HepG2 (cell line): Measurements from ENCODE around the gene ARMH1. TPM values are rescaled to one million over a fixed set of nuclear protein-coding genes. Genes with fewer than 3 reads are reported as not detected.
A peak's percentile ranks its signal among the peaks of the same experiment; 100 is the strongest.

ENCODE experiments used
- ATF7-NPFF ChIP-seq: sonication (generic); formaldehyde crosslinking; IDR thresholded peaks from 2 replicates; pipeline ENCODE4 v1.8.1; 2023; ENCODE audit warnings: mild to moderate bottlenecking, low read depth, missing genetic modification reagents, moderate library complexity
- DNMT3B ChIP-seq: conservative IDR thresholded peaks from 2 replicates; pipeline ENCODE4 v1.6.1; 2016; ENCODE audit warnings: missing biosample characterization, control low read depth
- FOXM1 ChIP-seq: sonication (generic); formaldehyde crosslinking; IDR thresholded peaks from 2 replicates; pipeline ENCODE4 v1.5.0; 2020; ENCODE audit warnings: missing genetic modification reagents
- KDM6A ChIP-seq: IDR thresholded peaks from 2 replicates; pipeline ENCODE4 v1.6.1; 2016; ENCODE audit warnings: low read depth
- PAWR ChIP-seq: sonication (generic); formaldehyde crosslinking; IDR thresholded peaks from 2 replicates; pipeline ENCODE4 v1.4.0; 2020; ENCODE audit warnings: missing genetic modification reagents, mild to moderate bottlenecking, borderline replicate concordance
- RARG ChIP-seq: sonication (generic); formaldehyde crosslinking; IDR thresholded peaks from 2 replicates; pipeline ENCODE4 v1.4.0; 2020; ENCODE audit warnings: low read depth, mild to moderate bottlenecking, missing genetic modification reagents
- RBFOX2 ChIP-seq: fragments of 200-400 bp; formaldehyde crosslinking; IDR thresholded peaks from 2 replicates; pipeline ENCODE4 v1.6.1; 2017; ENCODE audit warnings: low read depth, mild to moderate bottlenecking, low read length
- SKI ChIP-seq: fragments of 450-650 bp; IDR thresholded peaks from one replicate; pipeline ENCODE4 v1.6.1; 2018; ENCODE audit warnings: mild to moderate bottlenecking; ENCODE audit not compliant: partially characterized antibody
- SNAI1 ChIP-seq: sonication (generic); formaldehyde crosslinking; IDR thresholded peaks from 2 replicates; pipeline ENCODE4 v1.5.0; 2020; ENCODE audit warnings: mild to moderate bottlenecking, missing genetic modification reagents, borderline replicate concordance
- SP140L ChIP-seq: sonication (generic); formaldehyde crosslinking; IDR thresholded peaks from 2 replicates; pipeline ENCODE4 v1.4.0; 2020; ENCODE audit warnings: missing genetic modification reagents, borderline replicate concordance
- SRSF1 ChIP-seq: fragments of 200-400 bp; formaldehyde crosslinking; optimal IDR thresholded peaks from 2 replicates; pipeline ENCODE3; 2017; ENCODE audit warnings: mild to moderate bottlenecking, low read depth, low read length, moderate library complexity
- TAF15 ChIP-seq: fragments of 200-400 bp; formaldehyde crosslinking; IDR thresholded peaks from one replicate; pipeline ENCODE4 v1.6.1; 2018; ENCODE audit warnings: mild to moderate bottlenecking, low read depth, low read length; ENCODE audit not compliant: poor library complexity, severe bottlenecking
- THRA ChIP-seq: sonication (generic); formaldehyde crosslinking; IDR thresholded peaks from 2 replicates; pipeline ENCODE4 v1.4.0; 2020; ENCODE audit warnings: missing genetic modification reagents, borderline replicate concordance
- TOE1 ChIP-seq: sonication (generic); formaldehyde crosslinking; IDR thresholded peaks from 2 replicates; pipeline ENCODE4 v1.4.0; 2020; ENCODE audit warnings: mild to moderate bottlenecking, missing genetic modification reagents
- ZFAT ChIP-seq: sonication (generic); formaldehyde crosslinking; conservative IDR thresholded peaks from 2 replicates; pipeline ENCODE4 v1.8.1; 2023; ENCODE audit warnings: missing genetic modification reagents, inconsistent platforms
- ZNF10 ChIP-seq: sonication (generic); formaldehyde crosslinking; IDR thresholded peaks from 2 replicates; pipeline ENCODE4 v1.4.0; 2020; ENCODE audit warnings: mild to moderate bottlenecking, low read depth, missing genetic modification reagents, borderline replicate concordance
- ZNF251 ChIP-seq: sonication (generic); formaldehyde crosslinking; IDR thresholded peaks from 2 replicates; pipeline ENCODE4 v1.9.0; 2021; ENCODE audit warnings: mild to moderate bottlenecking, missing genetic modification reagents
- ZNF33A ChIP-seq: sonication (generic); formaldehyde crosslinking; IDR thresholded peaks from 2 replicates; pipeline ENCODE4 v1.5.1; 2020; ENCODE audit warnings: missing genetic modification reagents, mild to moderate bottlenecking, moderate library complexity, borderline replicate concordance
- ZNF550 ChIP-seq: sonication (generic); formaldehyde crosslinking; IDR thresholded peaks from 2 replicates; pipeline ENCODE4 v1.4.0; 2020; ENCODE audit warnings: mild to moderate bottlenecking, missing genetic modification reagents, borderline replicate concordance
- ZNF777 ChIP-seq: sonication (generic); formaldehyde crosslinking; IDR thresholded peaks from 2 replicates; pipeline ENCODE4 v1.4.0; 2020; ENCODE audit warnings: missing genetic modification reagents
- ZNF790 ChIP-seq: sonication (generic); formaldehyde crosslinking; IDR thresholded peaks from 2 replicates; pipeline ENCODE4 v1.8.0; 2022; ENCODE audit warnings: missing genetic modification reagents, mild to moderate bottlenecking, borderline replicate concordance
- ZSCAN5A ChIP-seq: sonication (generic); formaldehyde crosslinking; IDR thresholded peaks from 2 replicates; pipeline ENCODE4 v1.8.0; 2022; ENCODE audit warnings: mild to moderate bottlenecking, missing genetic modification reagents, borderline replicate concordance
- polyA plus RNA-seq, 8 experiments: library from polyadenylated mRNA; depleted of rRNA in 3 of 8; stranded (reverse) in 7 of 8; unstranded in 1 of 8; fragments of >200 nt; fragmentation: Illumina TruSeq in 4 of 8; extraction: Trizol in 4 of 8; gene quantifications; 2 replicates each; pipeline versions ENCODE4 v1.2.1 to v1.2.3, GENCODE V29; 2011 to 2016; ENCODE audit warnings: low read depth in 4 of 8, missing spikeins in 1 of 8, mixed read lengths in 1 of 8; ENCODE audit not compliant: insufficient read depth in 1 of 8
- total RNA-seq, 5 experiments: library from RNA; depleted of rRNA; stranded (reverse); fragments of >200 nt; fragmentation: Illumina TruSeq; extraction: Trizol; gene quantifications; 2 replicates each; pipeline ENCODE4 v1.2.3, GENCODE V29; 2016; ENCODE audit warnings: low read depth in 1 of 5
- TF ChIP-seq, protein P1 (sequence below): fragments of 450-650 bp; IDR thresholded peaks from 2 replicates; pipeline ENCODE4 v1.6.1; 2016
- TF ChIP-seq, protein P2 (sequence below): sonication (generic); formaldehyde crosslinking; IDR thresholded peaks from 2 replicates; pipeline ENCODE4 v1.4.0; 2020; ENCODE audit warnings: missing genetic modification reagents
- TF ChIP-seq, protein P3 (sequence below): IDR thresholded peaks from 2 replicates; pipeline ENCODE4 v1.6.1; 2016; ENCODE audit warnings: missing genetic modification reagents, missing compliant biosample characterization

Gene ARMH1
- total and polyA plus RNA-seq, 2 of the 13 experiments (the other 11 are each of a cell fraction or from before 2014, with no cell fraction given): 0.69 TPM; not detected in 1

- no peak for TF ChIP-seq ZNF777
- no peak for TF ChIP-seq ZFAT (CRISPR knock-in tag)
- TF ChIP-seq DNMT3B (CRISPR knock-in tag): no peak
- TF ChIP-seq, protein P1, sequence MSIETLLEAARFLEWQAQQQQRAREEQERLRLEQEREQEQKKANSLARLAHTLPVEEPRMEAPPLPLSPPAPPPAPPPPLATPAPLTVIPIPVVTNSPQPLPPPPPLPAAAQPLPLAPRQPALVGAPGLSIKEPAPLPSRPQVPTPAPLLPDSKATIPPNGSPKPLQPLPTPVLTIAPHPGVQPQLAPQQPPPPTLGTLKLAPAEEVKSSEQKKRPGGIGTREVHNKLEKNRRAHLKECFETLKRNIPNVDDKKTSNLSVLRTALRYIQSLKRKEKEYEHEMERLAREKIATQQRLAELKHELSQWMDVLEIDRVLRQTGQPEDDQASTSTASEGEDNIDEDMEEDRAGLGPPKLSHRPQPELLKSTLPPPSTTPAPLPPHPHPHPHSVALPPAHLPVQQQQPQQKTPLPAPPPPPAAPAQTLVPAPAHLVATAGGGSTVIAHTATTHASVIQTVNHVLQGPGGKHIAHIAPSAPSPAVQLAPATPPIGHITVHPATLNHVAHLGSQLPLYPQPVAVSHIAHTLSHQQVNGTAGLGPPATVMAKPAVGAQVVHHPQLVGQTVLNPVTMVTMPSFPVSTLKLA: no peak
- TF ChIP-seq, protein P2, sequence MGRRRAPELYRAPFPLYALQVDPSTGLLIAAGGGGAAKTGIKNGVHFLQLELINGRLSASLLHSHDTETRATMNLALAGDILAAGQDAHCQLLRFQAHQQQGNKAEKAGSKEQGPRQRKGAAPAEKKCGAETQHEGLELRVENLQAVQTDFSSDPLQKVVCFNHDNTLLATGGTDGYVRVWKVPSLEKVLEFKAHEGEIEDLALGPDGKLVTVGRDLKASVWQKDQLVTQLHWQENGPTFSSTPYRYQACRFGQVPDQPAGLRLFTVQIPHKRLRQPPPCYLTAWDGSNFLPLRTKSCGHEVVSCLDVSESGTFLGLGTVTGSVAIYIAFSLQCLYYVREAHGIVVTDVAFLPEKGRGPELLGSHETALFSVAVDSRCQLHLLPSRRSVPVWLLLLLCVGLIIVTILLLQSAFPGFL (CRISPR knock-in tag): no peak
- no peak for TF ChIP-seq ZNF251 (CRISPR knock-in tag)
- no peak for TF ChIP-seq KDM6A
- TF ChIP-seq SP140L: peak; percentile 66; the same call in 1 of the 2 replicates
- TF ChIP-seq RBFOX2: peak; percentile 89
- TF ChIP-seq ZNF790: no peak
- TF ChIP-seq TOE1 (CRISPR knock-in tag): no peak
- TF ChIP-seq THRA: peak; percentile 16; the same call in 1 of the 2 replicates
- TF ChIP-seq ATF7-NPFF (CRISPR knock-in tag): no peak; the same call in none of the 2 replicates
- TF ChIP-seq ZNF33A (CRISPR knock-in tag): no peak; the same call in 1 of the 2 replicates
- TF ChIP-seq, protein P3, sequence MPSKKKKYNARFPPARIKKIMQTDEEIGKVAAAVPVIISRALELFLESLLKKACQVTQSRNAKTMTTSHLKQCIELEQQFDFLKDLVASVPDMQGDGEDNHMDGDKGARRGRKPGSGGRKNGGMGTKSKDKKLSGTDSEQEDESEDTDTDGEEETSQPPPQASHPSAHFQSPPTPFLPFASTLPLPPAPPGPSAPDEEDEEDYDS (CRISPR knock-in tag): peak; percentile 98
- no peak for TF ChIP-seq ZNF10 (CRISPR knock-in tag)
- no peak for TF ChIP-seq TAF15
- no peak for TF ChIP-seq SRSF1
- no peak for TF ChIP-seq SNAI1
- no peak for TF ChIP-seq FOXM1
- TF ChIP-seq PAWR (CRISPR knock-in tag): no peak
- no peak for TF ChIP-seq SKI
- TF ChIP-seq RARG: no peak
- TF ChIP-seq ZSCAN5A (CRISPR knock-in tag): no peak
- no peak for TF ChIP-seq ZNF550 (CRISPR knock-in tag)
Observed at GRCh38 chr1:44730741-44731512, 56.4 kb downstream of the ARMH1 start, which contains the start of gene RNU5D-1 (continued).
